Immature natural killer cell (primary cell): Measurements from ENCODE around the gene POLR3GL. TPM values are rescaled to one million over a fixed set of nuclear protein-coding genes. Genes with fewer than 3 reads are reported as not detected.
"Not testable (repeated sequence)": the region's sequence is repeated elsewhere in the genome, so short reads cannot be mapped to it uniquely, and the experiment has no call there.

Experiments used
- DNase-seq, 3 donors: peaks; one replicate each; pipeline ENCODE4 v3.0.0; 2022; ENCODE audit warnings: mixed read lengths in 1 of 3
- H3K27ac Mint-ChIP-seq, 6 donors: one replicate each; pipeline ENCODE4 v1.8.0; 2020; ENCODE audit warnings: mixed read lengths in 6 of 6, mild to moderate bottlenecking in 5 of 6, inconsistent platforms in 4 of 6, moderate library complexity in 3 of 6
- H3K27me3 Mint-ChIP-seq, 3 donors: one replicate each; pipeline ENCODE4 v1.8.0; 2020 to 2021; ENCODE audit warnings: low read depth in 3 of 3, mild to moderate bottlenecking in 3 of 3, mixed read lengths in 3 of 3, moderate library complexity in 3 of 3, inconsistent platforms in 1 of 3
- H3K36me3 Mint-ChIP-seq, 3 donors: one replicate each; pipeline ENCODE4 v1.8.0; 2020; ENCODE audit warnings: mixed read lengths in 3 of 3, inconsistent platforms in 2 of 3, mild to moderate bottlenecking in 2 of 3
- H3K4me1 Mint-ChIP-seq, 2 donors: one replicate each; pipeline ENCODE4 v1.8.0; 2020; ENCODE audit warnings: inconsistent platforms in 2 of 2, mild to moderate bottlenecking in 2 of 2, mixed read lengths in 2 of 2, moderate library complexity in 1 of 2
- H3K4me3 Mint-ChIP-seq, 5 donors: one replicate each; pipeline ENCODE4 v1.8.0; 2020; ENCODE audit warnings: mild to moderate bottlenecking in 5 of 5, mixed read lengths in 5 of 5, inconsistent platforms in 3 of 5, moderate library complexity in 3 of 5
- H3K9me3 Mint-ChIP-seq, 6 donors: one replicate each; pipeline ENCODE4 v1.8.0; 2020; ENCODE audit warnings: mild to moderate bottlenecking in 6 of 6, mixed read lengths in 6 of 6, inconsistent platforms in 4 of 6, moderate library complexity in 3 of 6
- polyA plus RNA-seq, 3 donors: library from polyadenylated mRNA; unstranded; fragments of 300-500 nt; fragmentation: Illumina TruSeq; gene quantifications; one replicate each; pipeline ENCODE4 v1.2.3, GENCODE V29; 2021

POLR3GL gene
- polyA plus RNA-seq, 3 donors from 2014 or later: 112 to 207 (median 119) TPM

- Mint-ChIP-seq H3K4me3 (no peak overlapping the region), H3K27me3 (peaks cover 6 to 14% (median 9%) of the 10 kb centered on the region in 3 donors), H3K4me1 (peaks cover 26 to 32% of the 10 kb centered on the region in 2 donors), H3K9me3 (no peaks in the 10 kb centered on the region), H3K36me3 (peaks cover 0 to 4% (median 0%) of the 10 kb centered on the region in 3 donors), H3K27ac (peak overlapping the region in 1 of 6 donors; percentile 78)
- no peak for DNase-seq
These were observed 45.7 kb downstream of the POLR3GL start for GRCh38 chr1:146010126-146010738.

- peak overlapping the region in 1 of 5 donors; percentile 4 for H3K4me3 Mint-ChIP-seq
- H3K4me1 Mint-ChIP-seq: peaks cover 4 to 7% of the 10 kb centered on the region in 2 donors
- peaks cover 6 to 8% (median 8%) of the 10 kb centered on the region in 3 donors for H3K27me3 Mint-ChIP-seq
- H3K36me3 Mint-ChIP-seq: no peaks in the 10 kb centered on the region
- H3K27ac Mint-ChIP-seq: no peak overlapping the region
- H3K9me3 Mint-ChIP-seq: peaks cover 0 to 1% (median 0%) of the 10 kb centered on the region in 6 donors
- DNase-seq: peak; percentile 63 to 74 (median 67)
These were observed 48.4 kb downstream of the POLR3GL start for GRCh38 chr1:146012703-146013558.

- Mint-ChIP-seq H3K4me3 (no peak overlapping the region), H3K36me3 (no peaks in the 10 kb centered on the region), H3K4me1 (peaks cover 4 to 7% of the 10 kb centered on the region in 2 donors), H3K27ac (no peak overlapping the region), H3K9me3 (peaks cover 0 to 1% (median 0%) of the 10 kb centered on the region in 6 donors), H3K27me3 (peaks cover 8 to 11% (median 10%) of the 10 kb centered on the region in 3 donors)
- no peak for DNase-seq
These were observed 49.1 kb downstream of the POLR3GL start for GRCh38 chr1:146013559-146013922.

- Mint-ChIP-seq H3K4me1 (peaks cover 6 to 12% of the 10 kb centered on the region in 2 donors), H3K27me3 (peaks cover 16 to 32% (median 16%) of the 10 kb centered on the region in 3 donors), H3K9me3 (peaks cover 0 to 1% (median 0%) of the 10 kb centered on the region in 6 donors), H3K4me3 (no peak overlapping the region), H3K36me3 (peaks cover 0 to 4% (median 0%) of the 10 kb centered on the region in 3 donors), H3K27ac (no peak overlapping the region)
- DNase-seq: no peak
These were observed 52.4 kb downstream of the POLR3GL start for GRCh38 chr1:146016891-146017290.

DNA sequence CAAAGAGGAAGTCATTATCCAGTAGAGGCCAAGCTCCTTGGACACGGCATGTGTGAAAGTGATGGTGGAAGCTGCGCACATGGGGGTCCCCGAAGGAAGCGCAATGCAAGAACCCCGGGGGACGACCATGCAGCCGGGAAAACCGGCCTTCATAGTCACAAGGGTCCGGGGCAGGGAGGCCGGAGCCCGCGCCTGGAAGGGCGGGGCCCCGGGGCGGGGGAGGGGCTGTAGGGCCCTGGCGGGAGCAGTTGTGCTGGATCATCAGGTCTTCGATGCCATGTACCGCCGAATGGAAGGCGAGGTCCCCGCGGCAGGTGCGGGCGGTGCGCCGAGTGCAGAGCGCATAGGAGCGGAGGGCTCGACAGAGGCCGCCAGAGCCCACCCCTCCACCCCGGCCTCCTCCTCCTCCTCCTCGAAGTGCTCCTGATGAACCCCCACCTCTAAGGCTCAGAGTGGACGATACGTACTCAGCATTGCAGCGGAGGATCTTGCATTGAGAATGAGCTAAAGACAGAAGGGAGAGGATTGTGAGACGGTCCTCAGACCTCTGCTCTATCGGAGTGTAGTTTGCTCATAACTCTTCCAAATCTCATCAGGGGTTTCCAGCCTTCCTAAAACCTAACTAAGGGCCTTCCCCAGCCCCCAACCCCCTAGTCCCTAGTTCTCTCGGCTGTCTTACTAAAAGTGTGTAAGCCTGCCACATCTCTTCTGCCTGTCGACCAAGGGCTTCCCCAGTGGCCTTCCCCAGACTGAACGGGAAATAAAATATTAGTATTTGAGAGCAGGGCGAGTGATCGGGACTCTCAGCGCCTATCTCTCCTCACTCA is 55.0 kb downstream of the POLR3GL start:
- Mint-ChIP-seq H3K4me3 (no peak overlapping the region), H3K27ac (no peak overlapping the region), H3K4me1 (peaks cover 3 to 5% of the 10 kb centered on the region in 2 donors), H3K27me3 (peaks cover 12 to 33% (median 18%) of the 10 kb centered on the region in 3 donors), H3K36me3 (peaks cover 0 to 4% (median 0%) of the 10 kb centered on the region in 3 donors), H3K9me3 (peaks cover 0 to 1% (median 0%) of the 10 kb centered on the region in 6 donors)
- DNase-seq: no peak

DNA sequence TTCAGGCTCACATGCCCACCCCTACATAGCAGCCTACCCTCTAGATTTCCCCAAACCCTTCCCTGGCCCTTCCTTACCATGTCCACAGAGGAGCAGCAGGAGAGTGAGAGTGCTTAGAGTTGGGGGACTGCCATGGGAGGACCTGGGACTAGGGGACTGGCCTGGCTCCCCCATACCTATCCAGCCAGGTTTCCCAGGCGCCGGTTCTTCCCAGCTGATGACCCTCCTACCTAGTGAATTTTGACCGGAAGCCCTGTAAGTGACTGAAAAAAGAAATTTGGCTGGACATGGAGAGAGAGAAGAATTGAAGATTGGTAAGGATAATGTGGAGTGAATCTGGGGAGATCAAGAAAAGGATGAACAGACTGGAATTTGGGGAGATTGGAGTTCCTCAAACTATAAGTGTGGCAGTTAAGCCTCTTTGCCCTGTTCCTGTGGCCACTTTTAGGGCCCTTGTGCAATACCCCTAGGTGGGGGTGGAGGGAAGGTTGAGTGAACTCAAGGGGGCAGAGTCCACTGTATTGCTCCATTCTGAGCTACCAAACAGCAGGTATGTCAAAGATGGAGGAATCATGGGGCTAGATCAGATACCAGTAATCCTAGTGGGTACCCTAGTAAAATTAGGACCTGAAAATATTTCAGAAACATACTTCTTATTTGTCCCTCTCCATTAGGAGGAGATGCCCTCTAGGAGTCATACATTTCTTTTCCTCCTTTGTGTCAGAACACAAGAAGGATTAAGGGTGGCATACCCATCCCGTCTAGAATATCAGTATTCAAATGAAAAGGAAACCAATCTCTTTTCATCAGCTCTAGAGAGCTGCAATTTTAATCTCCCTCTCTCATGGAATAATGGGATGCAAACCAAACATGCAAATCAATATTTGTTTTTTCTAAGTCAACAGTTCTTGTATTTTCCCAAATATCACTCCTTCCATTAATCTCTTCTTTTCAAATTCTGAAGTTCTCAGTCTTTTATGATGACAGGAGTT is 55.9 kb downstream of the POLR3GL start:
- peaks cover 0 to 1% (median 0%) of the 10 kb centered on the region in 6 donors for H3K9me3 Mint-ChIP-seq
- peak overlapping the region in 1 of 6 donors; percentile 41 for H3K27ac Mint-ChIP-seq

DNA sequence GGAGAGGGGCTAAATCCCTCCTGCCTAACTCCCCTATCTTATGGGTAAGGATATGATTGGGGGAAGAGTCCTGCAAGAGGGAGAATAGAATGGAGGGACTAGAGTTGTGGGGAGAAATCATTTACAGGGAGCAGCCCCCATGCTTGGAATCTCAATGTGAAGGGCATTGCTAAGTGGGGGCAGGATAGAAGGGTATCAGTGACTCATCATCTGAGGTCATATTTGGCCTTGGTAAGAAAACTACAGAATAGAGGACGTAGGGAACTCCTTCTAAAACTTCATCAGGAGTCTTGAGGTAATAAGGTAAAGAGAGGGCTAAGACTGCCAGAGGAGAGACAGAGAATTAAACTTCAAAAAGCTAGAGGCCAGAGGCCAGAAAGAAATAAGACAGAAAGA is 56.6 kb downstream of the POLR3GL start:
- Mint-ChIP-seq H3K4me3 (no peak overlapping the region), H3K9me3 (peaks cover 0 to 1% (median 0%) of the 10 kb centered on the region in 6 donors), H3K4me1 (peaks cover 3 to 5% of the 10 kb centered on the region in 2 donors), H3K27me3 (peaks cover 7 to 35% (median 13%) of the 10 kb centered on the region in 3 donors), H3K36me3 (peaks cover 0 to 4% (median 0%) of the 10 kb centered on the region in 3 donors), H3K27ac (no peak overlapping the region)
- DNase-seq: no peak

More for the DNA sequence above, 55.9 kb downstream of the POLR3GL start:
- no peak overlapping the region for H3K4me3 Mint-ChIP-seq
- no peak for DNase-seq
- H3K27me3 Mint-ChIP-seq: peaks cover 10 to 35% (median 13%) of the 10 kb centered on the region in 3 donors
- H3K36me3 Mint-ChIP-seq: peaks cover 0 to 4% (median 0%) of the 10 kb centered on the region in 3 donors
- H3K4me1 Mint-ChIP-seq: peaks cover 3 to 5% of the 10 kb centered on the region in 2 donors

- Mint-ChIP-seq H3K4me3 (no peak within 1 kb of the TSS), H3K9me3 (peaks cover 0 to 1% (median 0%) of the 10 kb centered on the region in 6 donors), H3K27ac (no peak within 1 kb of the TSS)
These were observed 57.3 kb downstream of the POLR3GL start, which contains the start of gene HJV for GRCh38 chr1:146021622-146022402. Gene HJV, minus strand, starts transcription at chr1:146021735. Its CDS starts 1,504 bp downstream, at chr1:146020231.

DNA sequence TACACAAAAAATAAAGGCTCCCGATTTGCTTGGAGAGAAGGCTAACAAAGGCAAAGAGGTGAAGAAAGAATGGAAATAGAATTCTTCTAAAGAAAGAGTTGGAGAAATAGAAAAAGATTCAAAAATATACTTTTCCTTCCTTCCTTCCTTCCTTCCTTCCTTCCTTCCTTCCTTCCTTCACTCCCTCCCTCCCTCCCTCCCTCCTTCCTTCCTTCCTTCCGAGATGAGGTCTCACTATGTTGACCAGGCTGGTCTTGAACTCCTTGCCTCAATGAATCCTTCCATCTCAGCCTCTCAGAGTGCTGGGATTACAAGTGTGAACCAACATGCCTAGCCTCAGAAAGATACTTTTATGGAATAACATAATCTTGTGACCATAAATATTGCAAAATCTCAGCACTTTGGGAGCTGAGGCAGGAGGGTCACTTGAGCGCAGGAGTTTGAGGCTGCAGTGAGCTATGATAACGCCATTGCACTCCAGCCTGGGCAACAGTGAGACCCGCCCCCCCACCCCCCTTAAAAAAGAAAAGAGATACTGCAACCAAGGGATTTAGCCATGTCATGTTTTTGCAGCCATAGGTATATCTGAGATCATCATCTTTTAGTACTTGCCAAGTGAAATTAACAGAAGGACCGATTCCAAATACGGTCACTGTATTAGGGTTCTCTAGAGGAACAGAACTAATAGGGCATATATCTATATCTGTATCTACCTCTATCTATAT is 58.1 kb downstream of the POLR3GL start:
- Mint-ChIP-seq H3K4me1 (peaks cover 3 to 5% of the 10 kb centered on the region in 2 donors), H3K36me3 (peaks cover 0 to 4% (median 0%) of the 10 kb centered on the region in 3 donors), H3K4me3 (no peak overlapping the region), H3K27ac (no peak overlapping the region), H3K27me3 (peaks cover 7 to 37% (median 13%) of the 10 kb centered on the region in 3 donors), H3K9me3 (peaks cover 0 to 2% (median 0%) of the 10 kb centered on the region in 6 donors)
- DNase-seq: no peak

More at GRCh38 chr1:146021622-146022402, 57.3 kb downstream of the POLR3GL start, which contains the start of gene HJV:
- Mint-ChIP-seq H3K4me1 (peaks cover 3 to 5% of the 10 kb centered on the region in 2 donors), H3K36me3 (peaks cover 0 to 4% (median 0%) of the 10 kb centered on the region in 3 donors), H3K27me3 (peaks cover 7 to 36% (median 13%) of the 10 kb centered on the region in 3 donors)
- DNase-seq: no peak

DNA sequence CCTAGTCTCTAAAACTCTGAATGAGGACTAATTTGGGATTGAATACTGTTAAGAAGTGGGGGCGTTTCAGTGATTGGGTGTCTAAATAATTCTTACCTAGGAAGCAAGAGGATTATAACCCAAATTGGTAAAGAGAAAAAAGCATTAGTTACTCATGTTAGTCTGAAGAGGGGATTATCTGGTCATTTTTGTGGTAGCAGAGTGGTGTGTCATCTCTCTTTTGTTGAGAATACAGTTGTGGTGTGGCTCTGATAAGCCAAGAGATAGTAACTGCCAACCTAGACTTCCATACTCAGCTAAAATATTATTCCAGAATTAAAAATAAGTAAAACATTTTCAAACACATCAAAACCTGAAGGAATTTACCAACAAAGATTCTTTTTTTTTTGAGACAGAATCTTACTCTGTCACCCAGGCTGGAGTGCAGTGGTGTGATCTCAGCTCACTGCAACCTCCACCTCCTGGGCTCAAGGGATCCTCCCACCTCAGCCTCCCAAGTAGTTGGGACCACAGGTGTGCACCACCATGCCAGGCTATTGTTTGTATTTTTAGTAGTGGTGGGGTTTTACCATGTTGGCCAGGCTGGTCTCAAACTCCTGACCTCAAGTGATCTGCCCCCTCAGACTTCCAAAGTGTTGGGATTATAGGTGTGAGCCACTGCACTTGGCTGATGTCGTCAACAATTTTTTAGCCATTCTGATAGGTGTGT is 61.5 kb downstream of the POLR3GL start:
- H3K36me3 Mint-ChIP-seq, DNase-seq, H3K4me3 Mint-ChIP-seq, H3K4me1 Mint-ChIP-seq, H3K9me3 Mint-ChIP-seq, H3K27ac Mint-ChIP-seq: not testable (repeated sequence)
- peaks cover 0 to 18% (median 4%) of the 10 kb centered on the region in 3 donors for H3K27me3 Mint-ChIP-seq

GRCh38 chr1:146026650-146027049 is 62.2 kb downstream of the POLR3GL start:
- H3K36me3 Mint-ChIP-seq, H3K4me1 Mint-ChIP-seq: not testable (repeated sequence)
- H3K27me3 Mint-ChIP-seq: peaks cover 0 to 14% (median 3%) of the 10 kb centered on the region in 3 donors

More at GRCh38 chr1:146026650-146027049, 62.2 kb downstream of the POLR3GL start:
- H3K4me3 Mint-ChIP-seq, DNase-seq, H3K27ac Mint-ChIP-seq, H3K9me3 Mint-ChIP-seq: not testable (repeated sequence)
